ENCODE data around the gene RRBP1. TPM values are rescaled to one million over a fixed set of nuclear protein-coding genes. Genes with fewer than 3 reads are reported as not detected.

Gene RRBP1
- total and polyA plus RNA-seq, 4 donors, result 75.4 to 202 (median 130) TPM

- no peaks in the 10 kb centered on the region for H3K9me3 ChIP-seq (ENCODE audit: control insufficient read depth in 4 of 4, low read length in 3 of 4)
- no peak for TF ChIP-seq REST (IDR thresholded peaks at IDR 0.05)
- TF ChIP-seq HNF4A (conservative IDR thresholded peaks at IDR 0.05), result no peak
- TF ChIP-seq YY1 (IDR thresholded peaks at IDR 0.05), result no peak
- no peak for TF ChIP-seq FOXA2 (IDR thresholded peaks at IDR 0.05)
- TF ChIP-seq RAD21 (IDR thresholded peaks at IDR 0.05), result no peak
- no peak for TF ChIP-seq CTCF (IDR thresholded peaks at IDR 0.05; ENCODE audit: low read depth, low read length, missing input control)
- TF ChIP-seq JUND (IDR thresholded peaks at IDR 0.05), result no peak
- TF ChIP-seq ZBTB33 (IDR thresholded peaks at IDR 0.05), result no peak
- TF ChIP-seq EGR1 (IDR thresholded peaks at IDR 0.05; ENCODE audit: low read depth in 2 of 2), result no peak
- no peak for TF ChIP-seq TAF1 (conservative IDR thresholded peaks at IDR 0.05)
- TF ChIP-seq SP1 (IDR thresholded peaks at IDR 0.05), result no peak
- no peak for TF ChIP-seq RXRA (IDR thresholded peaks at IDR 0.05)
- TF ChIP-seq NR2F2 (IDR thresholded peaks at IDR 0.05), result no peak
- no peak for TF ChIP-seq HNF4G (IDR thresholded peaks at IDR 0.05)
- TF ChIP-seq ATF3 (IDR thresholded peaks at IDR 0.05), result no peak
- TF ChIP-seq GABPA (IDR thresholded peaks at IDR 0.05 in 1 of 2, conservative IDR thresholded peaks at IDR 0.05 in 1 of 2), result no peak
- no peak for TF ChIP-seq MAX (IDR thresholded peaks at IDR 0.05)
- no peak for TF ChIP-seq FOXA1 (IDR thresholded peaks at IDR 0.05)
- no peaks in the 10 kb centered on the region for H3K27me3 ChIP-seq (ENCODE audit: control insufficient read depth in 4 of 4, insufficient read depth in 4 of 4, low read length in 3 of 4)
- DNase-seq (ENCODE audit: low spot score), result no peak
- peaks cover 0 to 3% (median 1%) of the 10 kb centered on the region in 4 donors for H3K4me1 ChIP-seq (ENCODE audit: control insufficient read depth in 4 of 4, insufficient read depth in 4 of 4, low read length in 3 of 4)
- no peaks in the 10 kb centered on the region for H3K36me3 ChIP-seq (ENCODE audit: control insufficient read depth in 4 of 4, insufficient read depth in 3 of 4, low read depth in 1 of 4, low read length in 3 of 4)
- H3K9ac ChIP-seq (ENCODE audit: low read depth in 1 of 2, low read length in 2 of 2), result no peak overlapping the region
- H3K27ac ChIP-seq (ENCODE audit: low read depth in 1 of 2, low read length in 2 of 2), result no peak overlapping the region
- H3K4me3 ChIP-seq (ENCODE audit: low read depth in 1 of 3, low read length in 3 of 3), result no peak overlapping the region
- WGBS, result 81% methylated on average over 4 of the region's 4 CpGs
These were observed 38.7 kb upstream of the RRBP1 start for GRCh38 chr20:17720755-17721154.
